Superior temporal gyrus (tissue), 1 donor: Measurements from ENCODE around the gene GOLGA8T.
"Not testable (repeated sequence)": the region's sequence is repeated elsewhere in the genome, so short reads cannot be mapped to it uniquely, and the experiment has no call there.

Experiments used
- DNase-seq: peaks from one replicate; pipeline ENCODE4 v3.0.0-alpha.2; 2016; ENCODE audit errors: extremely low spot score

The GOLGA8T gene

GRCh38 chr15:30191143-30191542 lies 56.3 kb downstream of the GOLGA8T start:
- not testable (repeated sequence) for DNase-seq

DNA sequence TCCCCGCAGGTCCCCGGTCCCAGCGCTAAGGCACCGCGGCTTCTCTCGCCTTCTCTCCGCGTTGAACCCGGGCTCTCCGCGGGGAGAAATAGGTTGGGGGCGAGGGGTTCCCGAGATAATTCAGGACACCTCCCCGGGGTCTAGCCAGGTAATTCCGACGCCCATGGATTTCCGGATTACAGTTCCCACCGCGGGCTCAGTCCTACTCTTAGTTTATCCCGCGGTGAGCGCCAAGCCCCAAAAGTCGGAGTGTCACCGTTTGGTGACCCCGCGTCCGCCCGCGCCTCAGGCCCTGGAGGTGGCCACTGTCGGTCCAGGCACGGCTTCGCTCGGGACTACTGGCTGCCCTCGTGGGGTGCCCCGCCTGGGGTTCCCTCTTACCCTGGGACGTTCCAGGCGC lies 56.8 kb downstream of the GOLGA8T start:
- not testable (repeated sequence) for DNase-seq

GRCh38 chr15:30192119-30192745 lies 57.4 kb downstream of the GOLGA8T start:
- not testable (repeated sequence) for DNase-seq

GRCh38 chr15:30192892-30193291 lies 58.0 kb downstream of the GOLGA8T start:
- DNase-seq = not testable (repeated sequence)
